SK-N-SH treated with all-trans-retinoic acid at 6 μM for 48 hours (cell line): ENCODE measurements around the gene PEX26.

Experiments
- ATAC-seq: fragments of 200-7000 bp; cut with Tn5 transposase; 3 replicates; pipeline ENCODE4 v1.9.1; 2020; ENCODE audit warnings: mild to moderate bottlenecking, moderate library complexity
- ARNTL ChIP-seq: fragments of 450-650 bp; formaldehyde crosslinking; IDR thresholded peaks from 2 replicates; pipeline ENCODE4 v1.5.0; 2020; ENCODE audit warnings: low read depth, mild to moderate bottlenecking, moderate library complexity, borderline replicate concordance
- BACH2 ChIP-seq: fragments of 250-450 bp; sonication (Bioruptor Pico); IDR thresholded peaks from 2 replicates; pipeline ENCODE4 v1.9.0; 2021; ENCODE audit warnings: mild to moderate bottlenecking, borderline replicate concordance
- CREB5 ChIP-seq: fragments of 250-450 bp; sonication (Bioruptor Pico); IDR thresholded peaks from 2 replicates; pipeline ENCODE4 v1.5.1; 2020; ENCODE audit warnings: low read depth, mild to moderate bottlenecking, moderate library complexity
- CSDC2 ChIP-seq: fragments of 250-450 bp; sonication (Bioruptor Pico); IDR thresholded peaks from 2 replicates; pipeline ENCODE4 v1.5.0; 2020; ENCODE audit warnings: mild to moderate bottlenecking, moderate library complexity
- CSRNP3 ChIP-seq: fragments of 250-450 bp; sonication (Bioruptor Pico); IDR thresholded peaks from 2 replicates; pipeline ENCODE4 v1.5.1; 2021; ENCODE audit warnings: mild to moderate bottlenecking, moderate library complexity
- ESRRG ChIP-seq: fragments of 250-450 bp; sonication (Bioruptor Pico); IDR thresholded peaks from 2 replicates; pipeline ENCODE4 v1.6.1; 2021; ENCODE audit warnings: mild to moderate bottlenecking
- GLIS3 ChIP-seq: fragments of 250-450 bp; sonication (Bioruptor Pico); IDR thresholded peaks from 2 replicates; pipeline ENCODE4 v1.5.0; 2020; ENCODE audit warnings: mild to moderate bottlenecking, moderate library complexity
- ISL1 ChIP-seq: fragments of 250-450 bp; sonication (Bioruptor Pico); IDR thresholded peaks from 2 replicates; pipeline ENCODE4 v2.1.2; 2022; ENCODE audit warnings: mild to moderate bottlenecking, moderate library complexity
- PATZ1 ChIP-seq: fragments of 250-450 bp; sonication (Bioruptor Pico); IDR thresholded peaks from 2 replicates; pipeline ENCODE4 v1.8.0; 2020; ENCODE audit warnings: mild to moderate bottlenecking, moderate library complexity, borderline replicate concordance
- POU6F1 ChIP-seq: fragments of 250-450 bp; sonication (Bioruptor Pico); IDR thresholded peaks from 2 replicates; pipeline ENCODE4 v1.8.0; 2021; ENCODE audit warnings: low read depth, mild to moderate bottlenecking, moderate library complexity, borderline replicate concordance
- RARB ChIP-seq: fragments of 250-450 bp; sonication (Bioruptor Pico); IDR thresholded peaks from 2 replicates; pipeline ENCODE4 v1.8.0; 2021; ENCODE audit warnings: mild to moderate bottlenecking, moderate library complexity
- SNAI2 ChIP-seq: fragments of 250-450 bp; sonication (Bioruptor Pico); IDR thresholded peaks from 2 replicates; pipeline ENCODE4 v1.5.0; 2020; ENCODE audit warnings: mild to moderate bottlenecking, moderate library complexity
- TCF4 ChIP-seq: fragments of 250-450 bp; sonication (Bioruptor Pico); IDR thresholded peaks from 2 replicates; pipeline ENCODE4 v1.8.0; 2021; ENCODE audit warnings: mild to moderate bottlenecking, moderate library complexity, borderline replicate concordance
- TOX ChIP-seq: fragments of 250-450 bp; sonication (Bioruptor Pico); IDR thresholded peaks from 2 replicates; pipeline ENCODE4 v1.8.0; 2021; ENCODE audit warnings: mild to moderate bottlenecking, moderate library complexity, borderline replicate concordance
- TSHZ2 ChIP-seq: fragments of 250-450 bp; sonication (Bioruptor Pico); IDR thresholded peaks from 2 replicates; pipeline ENCODE4 v1.5.0; 2020; ENCODE audit warnings: mild to moderate bottlenecking, moderate library complexity
- ZFP30 ChIP-seq: fragments of 450-650 bp; formaldehyde crosslinking; IDR thresholded peaks from 2 replicates; pipeline ENCODE4 v1.5.0; 2022; ENCODE audit warnings: mild to moderate bottlenecking, moderate library complexity
- ZNF565 ChIP-seq: fragments of 450-650 bp; formaldehyde crosslinking; conservative IDR thresholded peaks from 2 replicates; pipeline ENCODE4 v1.5.0; 2020; ENCODE audit warnings: low read depth, mild to moderate bottlenecking, moderate library complexity
- ZNF70 ChIP-seq: fragments of 450-650 bp; formaldehyde crosslinking; IDR thresholded peaks from 2 replicates; pipeline ENCODE4 v1.5.0; 2020; ENCODE audit warnings: mild to moderate bottlenecking, moderate library complexity
- ZNF8 ChIP-seq: fragments of 450-650 bp; formaldehyde crosslinking; IDR thresholded peaks from 2 replicates; pipeline ENCODE4 v1.5.0; 2020; ENCODE audit warnings: mild to moderate bottlenecking, moderate library complexity

Gene PEX26

GRCh38 chr22:18056807-18057474 lies 20.8 kb upstream of the PEX26 start:
- TF ChIP-seq BACH2 (CRISPR knock-in tag) (no peak), GLIS3 (CRISPR knock-in tag) (no peak), ARNTL (CRISPR knock-in tag) (no peak)
- ATAC-seq, result no peak

- peak; percentile 62 for ATAC-seq
- TF ChIP-seq PATZ1 (CRISPR knock-in tag) (no peak), ISL1 (CRISPR knock-in tag) (peak; percentile 27; the same call in 1 of the 2 replicates), CSDC2 (CRISPR knock-in tag) (peak; percentile 91; the same call in 1 of the 2 replicates), CREB5 (CRISPR knock-in tag) (peak; percentile 83), SNAI2 (CRISPR knock-in tag) (peak; percentile 88)
Observed at GRCh38 chr22:18057568-18058209, 20.1 kb upstream of the PEX26 start.

- no peak for ATAC-seq
- no peak for TF ChIP-seq PATZ1 (CRISPR knock-in tag)
- no peak for TF ChIP-seq TOX
- no peak for TF ChIP-seq ZFP30 (CRISPR knock-in tag)
- TF ChIP-seq TSHZ2 (CRISPR knock-in tag), result no peak
- TF ChIP-seq, all 23 proteins: peak for 0
Observed at GRCh38 chr22:18058371-18059093, 19.3 kb upstream of the PEX26 start.

GRCh38 chr22:18059094-18059417 lies 18.7 kb upstream of the PEX26 start:
- no peak for ATAC-seq
- no peak for TF ChIP-seq RARB
- TF ChIP-seq ZFP30 (CRISPR knock-in tag), result no peak
- TF ChIP-seq ZNF70 (CRISPR knock-in tag), result no peak
- TF ChIP-seq TCF4 (CRISPR knock-in tag), result no peak
- no peak for TF ChIP-seq POU6F1
- no peak for TF ChIP-seq ESRRG (CRISPR knock-in tag)
- no peak for TF ChIP-seq BACH2 (CRISPR knock-in tag)
- no peak for TF ChIP-seq ZNF565
- no peak for TF ChIP-seq PATZ1 (CRISPR knock-in tag)
- no peak for TF ChIP-seq ISL1 (CRISPR knock-in tag)
- TF ChIP-seq CSRNP3 (CRISPR knock-in tag), result no peak
- TF ChIP-seq ZNF8 (CRISPR knock-in tag), result no peak
